ENCODE measurements around the gene PCDH1. TPM values are rescaled to one million over a fixed set of nuclear protein-coding genes. Genes with fewer than 3 reads are reported as not detected.

The PCDH1 gene
- total RNA-seq, 1 experiment from 2014 or later: 127 TPM

DNA sequence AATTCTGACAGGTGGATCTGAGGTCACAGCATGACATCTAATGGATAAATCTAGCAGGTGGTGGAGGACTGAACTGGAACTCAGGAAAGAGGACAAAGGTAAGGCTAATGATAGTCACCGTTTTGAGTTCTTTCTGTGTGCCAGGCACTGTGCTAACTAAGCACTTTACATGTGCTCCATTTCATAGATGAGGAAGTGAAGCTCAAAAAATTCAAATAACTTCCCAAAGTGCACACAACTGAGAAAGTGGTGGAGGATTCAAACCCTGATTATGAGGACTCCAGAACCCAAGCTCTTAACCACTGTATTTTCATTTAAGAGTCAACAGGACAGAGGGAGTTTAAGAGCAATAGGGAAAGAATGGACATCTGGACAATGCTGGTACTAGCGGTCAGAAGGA lies 38.3 kb upstream of the PCDH1 start:
- H4K5ac ChIP-seq (ENCODE audit: insufficient read length, low read depth, low read length): no peak overlapping the region
- H4K91ac ChIP-seq (ENCODE audit: insufficient read length, low read depth, low read length): no peak overlapping the region
- no peak overlapping the region for H2BK5ac ChIP-seq (ENCODE audit: insufficient read length, low read length)
- no peak overlapping the region for H3T11ph ChIP-seq (ENCODE audit: low read length)
- no peak overlapping the region for H2AK5ac ChIP-seq (ENCODE audit: insufficient read length, low read length)
- H2BK20ac ChIP-seq (ENCODE audit: low read depth, low read length, poor library complexity, severe bottlenecking): no peak overlapping the region
- no peak overlapping the region for H3K4me3 Mint-ChIP-seq
- peaks cover 4% of the 10 kb centered on the region for H3K23me2 ChIP-seq (ENCODE audit: insufficient read length, low read depth, low read length, poor library complexity, severe bottlenecking)
- no peak overlapping the region for H3K4me2 ChIP-seq (ENCODE audit: insufficient read depth, insufficient read length, low read length)
- H2BK15ac ChIP-seq (ENCODE audit: low read depth, low read length): no peak overlapping the region
- H3K4me1 ChIP-seq (ENCODE audit: insufficient read depth, low read length): peaks cover 2% of the 10 kb centered on the region; the same call in 1 of the 2 replicates
- no peak overlapping the region for H2BK12ac ChIP-seq (ENCODE audit: insufficient read length, low read depth, low read length)
- H2AFZ ChIP-seq (ENCODE audit: low read length): no peak overlapping the region
- no peaks in the 10 kb centered on the region; the same call in 1 of the 2 replicates for H3K27me3 ChIP-seq (ENCODE audit: insufficient read depth, low read length)
- peaks cover 51% of the 10 kb centered on the region for H3K27me3 Mint-ChIP-seq (ENCODE audit: low read depth)
- no peak overlapping the region for H4K8ac ChIP-seq (replicated peaks; ENCODE audit: insufficient read length, low read depth, low read length)
- no peaks in the 10 kb centered on the region for H3K36me3 Mint-ChIP-seq (ENCODE audit: insufficient read depth in 1 of 3, low read depth in 3 of 3)
- no peaks in the 10 kb centered on the region for H4K20me1 ChIP-seq (ENCODE audit: control insufficient read depth, insufficient read depth, insufficient read length)
- no peaks in the 10 kb centered on the region for H3K79me2 ChIP-seq (ENCODE audit: insufficient read depth, low read length)
- no peak for DNase-seq
- H3K79me1 ChIP-seq (ENCODE audit: insufficient read depth, low read depth, low read length, poor library complexity, severe bottlenecking): no peaks in the 10 kb centered on the region
- no peak overlapping the region for H3K9ac ChIP-seq (ENCODE audit: extremely low read depth, insufficient read length, low read length)
- no CpG with 5 or more reads among the region's 2 CpGs for WGBS (ENCODE audit: extremely low coverage, insufficient read length, low lambda C conversion rate)
- no peak overlapping the region for H2BK120ac ChIP-seq (ENCODE audit: low read depth, low read length, poor library complexity, severe bottlenecking)
- peaks cover 20 to 27% of the 10 kb centered on the region in 2 experiments for H3K4me1 Mint-ChIP-seq
- H3K27ac Mint-ChIP-seq: no peak overlapping the region
- no peak overlapping the region for H3K56ac ChIP-seq (ENCODE audit: insufficient read length, low read depth, low read length)
- H3K9me3 ChIP-seq (ENCODE audit: control insufficient read depth, low read depth, low read length): no peaks in the 10 kb centered on the region
- no peak overlapping the region for H3K14ac ChIP-seq (ENCODE audit: insufficient read depth, low read length)
- no peak overlapping the region for H3K18ac ChIP-seq (ENCODE audit: insufficient read length, low read depth, low read length)
- H3K9me3 Mint-ChIP-seq: no peaks in the 10 kb centered on the region; a peak in 1 of 5 replicates
- no peak overlapping the region for H3K4ac ChIP-seq (ENCODE audit: low read depth, low read length)
- H3K23ac ChIP-seq (ENCODE audit: insufficient read length, low read depth, low read length): no peak overlapping the region
- H3K27ac ChIP-seq (ENCODE audit: insufficient read length, low read depth, low read length): no peak overlapping the region
- TF ChIP-seq, protein P1, sequence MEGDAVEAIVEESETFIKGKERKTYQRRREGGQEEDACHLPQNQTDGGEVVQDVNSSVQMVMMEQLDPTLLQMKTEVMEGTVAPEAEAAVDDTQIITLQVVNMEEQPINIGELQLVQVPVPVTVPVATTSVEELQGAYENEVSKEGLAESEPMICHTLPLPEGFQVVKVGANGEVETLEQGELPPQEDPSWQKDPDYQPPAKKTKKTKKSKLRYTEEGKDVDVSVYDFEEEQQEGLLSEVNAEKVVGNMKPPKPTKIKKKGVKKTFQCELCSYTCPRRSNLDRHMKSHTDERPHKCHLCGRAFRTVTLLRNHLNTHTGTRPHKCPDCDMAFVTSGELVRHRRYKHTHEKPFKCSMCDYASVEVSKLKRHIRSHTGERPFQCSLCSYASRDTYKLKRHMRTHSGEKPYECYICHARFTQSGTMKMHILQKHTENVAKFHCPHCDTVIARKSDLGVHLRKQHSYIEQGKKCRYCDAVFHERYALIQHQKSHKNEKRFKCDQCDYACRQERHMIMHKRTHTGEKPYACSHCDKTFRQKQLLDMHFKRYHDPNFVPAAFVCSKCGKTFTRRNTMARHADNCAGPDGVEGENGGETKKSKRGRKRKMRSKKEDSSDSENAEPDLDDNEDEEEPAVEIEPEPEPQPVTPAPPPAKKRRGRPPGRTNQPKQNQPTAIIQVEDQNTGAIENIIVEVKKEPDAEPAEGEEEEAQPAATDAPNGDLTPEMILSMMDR (conservative IDR thresholded peaks at IDR 0.05): no peak

All from H9 (cell line).